ENCODE results near the gene ACSBG1. TPM values are rescaled to one million over a fixed set of nuclear protein-coding genes. Genes with fewer than 3 reads are reported as not detected.

Gene ACSBG1
- total RNA-seq, 1 donor from 2014 or later: 1.5 TPM

DNA sequence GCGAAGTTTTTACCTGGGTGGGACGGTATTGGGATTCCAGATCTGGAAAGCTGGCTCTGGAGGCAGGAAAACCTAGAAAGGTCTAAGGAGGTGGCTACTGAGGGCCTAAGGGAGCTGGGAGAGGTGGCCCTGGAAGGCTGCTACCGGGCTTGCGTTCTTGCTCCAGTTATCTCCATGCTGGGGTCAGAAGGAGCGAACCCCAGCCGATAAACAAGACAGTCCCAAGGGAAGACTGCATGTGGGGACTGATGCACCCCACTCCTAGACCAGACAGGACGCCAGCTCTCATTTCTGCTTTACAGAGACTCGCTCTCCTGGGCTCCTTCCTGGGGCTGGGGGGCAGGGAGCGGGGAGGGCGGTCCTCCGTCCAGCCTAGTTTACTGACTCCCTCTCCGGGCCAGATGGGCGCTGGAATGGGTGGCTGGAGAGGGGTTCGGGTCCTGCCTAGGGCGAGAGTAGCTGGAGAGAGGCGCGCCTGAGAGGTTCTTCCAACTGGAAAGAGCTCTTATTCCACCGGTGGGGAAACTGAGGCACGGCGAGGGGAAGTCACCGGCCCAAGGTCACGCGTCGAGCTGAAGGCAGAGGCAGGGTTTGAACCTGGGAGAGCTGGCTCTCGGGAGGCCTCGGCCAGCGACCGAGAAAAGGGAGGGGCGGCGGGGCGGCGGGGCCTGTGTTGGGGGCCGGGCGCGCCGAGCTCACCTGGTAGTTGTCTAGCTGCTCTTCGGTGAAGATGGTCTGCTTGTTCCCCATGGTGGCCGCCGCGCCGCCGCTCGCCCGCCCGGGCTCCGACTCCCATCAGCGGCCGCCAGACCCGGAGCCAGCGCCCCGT lies 103.7 kb downstream of the ACSBG1 start:
- DNase-seq: no peak

GRCh38 chr15:78129751-78130287 lies 104.5 kb downstream of the ACSBG1 start:
- no peak for DNase-seq

GRCh38 chr15:78129077-78129750 lies 105.2 kb downstream of the ACSBG1 start:
- DNase-seq: peak; percentile 72

- DNase-seq: no peak
Measured at GRCh38 chr15:78127882-78128281, 106.5 kb downstream of the ACSBG1 start.

GRCh38 chr15:78125267-78125666 lies 109.1 kb downstream of the ACSBG1 start:
- DNase-seq: no peak

GRCh38 chr15:78120523-78120922 lies 113.8 kb downstream of the ACSBG1 start:
- DNase-seq: no peak

Other genes starting within 250 kb of the ACSBG1 start
- 50.7 TPM for gene TBC1D2B, start 156.9 kb downstream of the ACSBG1 start, total RNA-seq
- gene SH2D7, start 142.0 kb downstream of the ACSBG1 start, total RNA-seq: not detected
- gene CIB2, start 103.1 kb downstream of the ACSBG1 start, total RNA-seq: 12.1 TPM
- 117 TPM for gene IDH3A, start 85.2 kb downstream of the ACSBG1 start, total RNA-seq
- 53.7 TPM for gene DNAJA4, start 30.0 kb upstream of the ACSBG1 start, total RNA-seq
- 45.2 TPM for gene SKIC8, start 65.0 kb upstream of the ACSBG1 start, total RNA-seq
- gene CRABP1, start 105.8 kb upstream of the ACSBG1 start, total RNA-seq: 21.6 TPM
- 108 TPM for gene IREB2, start 203.7 kb upstream of the ACSBG1 start, total RNA-seq